GM18526 (cell line): ENCODE measurements around the gene SDR39U1.

Experiments used
- POLR2A ChIP-seq: IDR thresholded peaks from 3 replicates; pipeline ENCODE4 v1.6.1; 2011; ENCODE audit not compliant: insufficient read length; ENCODE audit errors: extremely low read depth

Gene SDR39U1

DNA sequence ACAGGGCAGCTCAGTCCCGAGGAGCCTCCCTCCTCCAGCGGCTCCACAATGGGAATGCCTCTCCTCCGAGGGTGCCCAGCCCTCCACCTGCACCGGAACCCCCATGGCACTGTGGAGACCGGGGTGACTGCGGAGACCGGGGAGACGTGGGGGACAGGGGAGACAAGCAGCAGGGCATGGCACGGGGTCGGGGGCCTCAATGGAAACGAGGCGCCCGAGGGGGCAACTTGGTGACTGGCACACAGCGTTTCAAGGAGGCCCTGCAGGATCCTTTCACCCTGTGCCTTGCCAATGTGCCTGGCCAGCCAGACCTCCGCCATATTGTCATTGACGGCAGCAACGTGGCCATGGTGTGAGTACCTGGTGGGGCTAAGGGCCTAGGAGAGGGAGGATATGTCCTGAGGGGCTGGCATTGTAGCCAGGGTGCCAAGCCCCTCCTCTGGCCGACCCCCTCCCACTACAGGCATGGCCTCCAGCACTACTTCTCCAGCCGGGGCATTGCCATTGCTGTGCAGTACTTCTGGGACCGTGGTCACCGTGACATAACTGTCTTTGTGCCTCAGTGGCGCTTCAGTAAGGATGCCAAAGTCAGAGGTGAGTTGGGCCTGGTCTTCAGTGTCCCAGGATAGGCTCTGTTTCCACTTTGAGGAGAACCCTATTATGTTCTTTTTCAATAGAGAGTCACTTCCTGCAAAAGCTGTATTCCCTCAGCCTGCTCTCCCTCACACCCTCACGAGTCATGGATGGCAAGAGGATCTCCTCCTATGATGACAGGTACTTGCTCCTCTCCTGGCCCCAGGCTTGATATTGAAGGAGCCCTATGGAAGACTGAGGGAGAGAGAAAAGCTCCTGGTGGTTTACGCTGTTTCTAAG is 10.1 kb downstream of the SDR39U1 start:
- TF ChIP-seq POLR2A, result no peak

DNA sequence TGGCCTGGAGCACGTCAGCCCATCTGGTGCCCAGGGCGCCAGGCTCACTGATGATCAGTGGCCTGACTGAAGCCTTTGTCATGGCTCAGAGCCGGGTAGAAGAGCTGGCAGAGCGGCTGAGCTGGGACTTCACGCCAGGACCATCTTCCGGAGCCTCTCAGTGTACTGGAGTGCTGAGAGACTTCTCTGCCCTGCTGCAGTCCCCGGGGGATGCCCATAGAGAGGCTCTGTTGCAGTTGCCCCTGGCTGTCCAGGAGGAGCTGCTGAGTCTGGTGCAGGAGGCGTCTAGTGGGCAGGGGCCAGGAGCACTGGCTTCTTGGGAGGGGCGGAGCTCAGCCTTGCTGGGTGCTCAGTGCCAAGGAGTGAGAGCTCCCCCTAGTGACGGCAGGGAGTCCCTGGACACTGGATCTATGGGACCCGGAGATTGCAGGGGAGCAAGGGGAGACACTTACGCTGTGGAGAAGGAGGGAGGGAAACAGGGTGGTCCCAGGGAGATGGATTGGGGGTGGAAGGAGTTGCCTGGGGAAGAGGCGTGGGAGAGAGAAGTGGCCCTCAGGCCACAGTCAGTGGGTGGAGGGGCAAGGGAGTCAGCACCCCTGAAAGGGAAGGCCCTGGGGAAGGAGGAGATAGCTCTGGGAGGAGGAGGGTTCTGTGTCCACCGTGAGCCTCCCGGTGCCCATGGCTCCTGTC is 10.9 kb downstream of the SDR39U1 start:
- peak; percentile 29 for TF ChIP-seq POLR2A

DNA sequence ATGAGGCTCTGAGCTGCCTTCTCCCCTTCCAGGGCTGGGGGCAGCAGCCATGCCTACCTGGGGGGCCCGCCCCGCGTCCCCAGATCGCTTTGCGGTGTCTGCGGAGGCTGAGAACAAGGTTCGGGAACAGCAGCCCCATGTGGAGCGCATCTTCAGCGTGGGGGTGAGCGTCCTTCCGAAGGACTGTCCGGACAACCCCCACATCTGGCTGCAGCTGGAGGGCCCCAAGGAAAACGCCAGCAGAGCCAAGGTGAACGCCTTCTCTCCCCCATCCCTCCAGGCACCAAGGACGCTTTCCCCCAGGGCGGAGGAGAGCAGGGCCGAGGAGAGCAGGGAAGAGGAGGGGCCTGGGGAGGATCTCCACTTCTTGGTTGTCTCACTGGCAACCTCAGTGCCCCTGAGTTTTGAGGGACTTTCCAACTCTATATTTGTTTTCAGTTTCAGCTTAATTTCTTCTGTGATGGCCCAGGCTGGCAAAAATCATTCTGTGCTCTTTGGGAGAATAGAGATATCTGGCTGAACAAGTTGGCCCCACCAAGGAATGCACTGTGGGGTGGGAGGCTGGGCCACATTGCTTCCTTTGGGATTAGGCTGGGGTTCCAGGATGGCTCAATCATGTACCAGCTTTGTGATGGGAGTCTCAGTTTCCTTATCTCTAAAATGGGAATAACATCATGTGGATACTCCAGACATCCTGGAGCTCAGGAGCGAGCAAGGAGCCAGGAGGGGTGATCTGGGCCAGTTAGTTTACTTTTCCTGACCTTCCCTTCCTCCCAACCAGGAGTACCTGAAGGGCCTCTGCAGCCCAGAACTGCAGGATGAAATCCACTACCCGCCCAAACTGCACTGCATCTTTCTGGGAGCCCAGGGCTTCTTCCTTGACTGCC is 11.7 kb downstream of the SDR39U1 start:
- TF ChIP-seq POLR2A, result peak; percentile 48

DNA sequence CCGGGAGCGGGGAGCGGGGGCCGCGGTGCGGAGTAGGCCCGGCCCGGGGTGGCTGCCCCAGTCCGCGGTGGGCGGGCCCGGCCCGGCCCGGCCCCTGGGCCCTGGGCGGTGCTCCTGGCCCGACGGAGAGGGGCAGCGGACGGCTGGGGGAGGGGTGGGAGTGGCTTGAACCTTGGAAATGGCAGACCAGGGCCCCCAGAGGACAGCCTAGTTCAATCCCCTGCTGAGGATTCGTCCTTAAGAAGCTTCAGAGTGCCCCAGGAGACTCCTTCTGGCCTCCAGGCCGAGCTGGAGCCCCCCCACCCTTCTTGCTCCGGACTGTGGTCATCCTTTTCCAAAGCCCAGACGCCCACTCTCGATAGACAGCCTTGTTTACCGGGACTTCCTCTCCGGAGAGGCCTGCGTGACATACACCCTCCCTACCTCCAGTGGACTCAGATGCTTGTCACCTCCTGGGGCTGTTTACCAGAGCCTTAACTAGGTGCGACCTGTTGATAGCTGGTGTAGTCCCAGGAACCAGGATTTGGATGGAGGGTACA is 12.4 kb downstream of the SDR39U1 start:
- no peak for TF ChIP-seq POLR2A

DNA sequence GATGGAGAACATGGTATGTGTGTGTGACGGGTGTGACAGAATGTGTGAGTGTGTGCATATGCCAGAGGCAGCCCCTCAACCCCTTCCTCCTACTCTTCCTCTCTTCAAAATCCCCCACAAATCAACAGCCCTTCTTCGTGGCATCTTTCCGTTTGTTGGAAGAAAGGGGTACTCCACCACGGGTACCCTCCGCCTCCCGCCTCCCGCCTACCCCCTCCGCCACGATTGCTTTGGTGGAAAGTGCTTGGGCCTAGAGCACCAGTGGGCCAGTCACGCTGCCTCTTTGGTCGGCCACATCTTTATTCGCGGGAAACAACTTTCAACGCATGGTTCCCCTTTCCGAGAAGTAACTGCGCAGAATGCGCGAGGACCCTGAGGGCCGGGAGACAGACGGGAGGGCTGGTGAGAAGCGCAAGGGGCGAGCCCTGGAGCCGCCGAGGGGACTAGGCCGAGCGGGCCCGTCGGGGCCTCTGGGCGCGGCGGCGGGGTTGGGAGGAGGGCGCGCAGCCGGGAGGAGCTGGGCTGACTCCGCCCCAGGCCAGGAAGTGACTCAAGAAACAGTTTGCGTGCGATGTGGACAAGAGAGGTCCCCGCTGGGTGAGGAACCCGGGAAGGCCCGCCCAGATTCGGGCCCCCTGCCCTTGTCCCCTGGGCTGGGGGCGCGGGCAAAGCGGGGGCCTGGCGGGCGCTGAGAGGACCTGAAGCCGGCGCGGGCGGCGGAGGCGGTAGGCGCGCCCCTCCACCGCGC is 13.0 kb downstream of the SDR39U1 start, which contains the start of the genes CBLN3 and KHNYN:
CBLN3 (minus strand) TSS at position 274 of the 748 bp plus-strand sequence. CDS start 614 bp downstream, outside the sequence.
KHNYN (plus strand) TSS at position 560 of the 748 bp plus-strand sequence. CDS start 777 bp downstream, outside the sequence.
- peak; percentile 95 for TF ChIP-seq POLR2A

DNA sequence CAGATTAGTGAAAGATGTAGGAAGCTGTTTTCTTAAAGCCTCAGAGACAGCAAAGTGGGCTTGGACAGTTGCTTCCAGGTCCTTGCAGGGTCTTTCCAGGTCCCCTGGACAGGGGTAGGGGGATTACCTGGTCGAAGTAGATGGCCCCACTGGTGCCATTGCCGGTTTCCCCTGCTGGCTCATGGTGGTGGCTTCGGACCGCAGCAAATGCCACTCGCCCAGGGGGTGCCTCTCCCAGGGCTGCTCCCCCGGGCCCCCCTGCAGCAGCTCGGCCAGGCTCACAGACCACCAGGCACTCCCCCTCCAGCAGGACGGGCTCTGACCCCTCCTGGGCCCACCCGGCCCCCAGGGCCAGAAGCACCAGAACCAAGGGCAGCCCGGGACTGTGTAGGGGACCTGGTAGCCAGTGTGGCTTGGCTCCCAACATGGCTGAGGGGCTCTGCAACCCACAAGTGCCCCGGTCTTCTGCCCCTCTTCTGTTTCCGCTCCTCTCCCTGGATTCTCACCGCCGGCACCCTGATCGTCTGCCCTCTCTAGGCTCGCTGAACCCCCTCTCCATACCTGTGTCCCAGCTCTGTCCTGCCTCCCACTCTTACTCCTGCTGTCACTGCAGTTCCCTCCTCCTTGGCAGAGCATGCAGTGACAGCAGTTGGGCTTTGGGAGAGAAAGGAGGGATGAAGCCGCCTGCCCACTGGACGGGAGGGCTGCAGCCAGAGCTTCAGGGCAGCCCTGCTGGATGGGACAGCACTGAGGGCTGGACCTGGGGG is 13.8 kb downstream of the SDR39U1 start:
- TF ChIP-seq POLR2A, result no peak

DNA sequence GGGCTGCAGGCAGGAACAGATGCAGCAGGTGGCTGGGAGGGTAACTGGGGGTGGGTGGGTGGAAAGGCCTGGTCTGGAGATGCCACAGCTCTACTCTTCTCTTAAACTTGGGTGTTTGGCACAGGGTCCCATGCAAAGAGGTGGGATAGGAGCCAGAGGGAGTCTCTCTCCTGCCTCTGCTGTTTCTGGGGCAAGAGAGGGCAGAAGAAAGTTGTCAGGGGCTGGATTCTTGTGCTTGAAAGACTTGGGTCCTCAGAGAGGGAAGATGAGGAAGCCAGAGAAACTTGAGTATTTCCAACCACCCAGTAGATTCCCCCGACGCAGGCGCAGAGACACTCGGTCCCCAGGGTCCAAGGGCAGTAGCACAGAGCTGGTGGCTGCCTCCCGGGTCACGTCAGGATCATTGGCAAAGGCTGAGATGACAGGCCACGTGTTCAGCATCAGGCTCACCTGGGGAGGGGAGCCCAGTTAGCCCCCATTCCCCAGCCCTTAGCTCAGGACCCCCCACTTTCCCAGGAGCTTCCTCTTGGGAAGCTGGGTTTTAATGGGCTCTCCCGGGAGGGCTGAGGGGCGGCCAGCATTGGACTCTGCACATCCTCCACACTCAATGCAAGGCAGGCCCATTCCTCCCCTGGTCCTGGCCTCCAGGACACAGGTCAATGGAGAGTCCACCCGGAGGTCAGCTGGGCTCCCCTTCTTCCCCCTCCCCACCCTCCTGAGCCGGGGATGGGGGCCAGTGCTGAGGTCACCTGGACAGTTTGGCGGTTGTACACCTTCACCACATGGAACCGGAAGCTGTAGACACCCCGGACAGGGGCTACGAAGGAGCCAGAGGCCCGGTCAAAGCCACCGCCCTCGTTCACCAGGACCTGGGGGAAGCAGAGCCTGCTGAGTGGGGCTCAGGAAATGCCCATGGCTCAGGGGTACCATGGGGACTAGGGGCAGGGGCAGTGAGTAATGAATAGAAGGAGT is 14.8 kb downstream of the SDR39U1 start:
- no peak for TF ChIP-seq POLR2A

DNA sequence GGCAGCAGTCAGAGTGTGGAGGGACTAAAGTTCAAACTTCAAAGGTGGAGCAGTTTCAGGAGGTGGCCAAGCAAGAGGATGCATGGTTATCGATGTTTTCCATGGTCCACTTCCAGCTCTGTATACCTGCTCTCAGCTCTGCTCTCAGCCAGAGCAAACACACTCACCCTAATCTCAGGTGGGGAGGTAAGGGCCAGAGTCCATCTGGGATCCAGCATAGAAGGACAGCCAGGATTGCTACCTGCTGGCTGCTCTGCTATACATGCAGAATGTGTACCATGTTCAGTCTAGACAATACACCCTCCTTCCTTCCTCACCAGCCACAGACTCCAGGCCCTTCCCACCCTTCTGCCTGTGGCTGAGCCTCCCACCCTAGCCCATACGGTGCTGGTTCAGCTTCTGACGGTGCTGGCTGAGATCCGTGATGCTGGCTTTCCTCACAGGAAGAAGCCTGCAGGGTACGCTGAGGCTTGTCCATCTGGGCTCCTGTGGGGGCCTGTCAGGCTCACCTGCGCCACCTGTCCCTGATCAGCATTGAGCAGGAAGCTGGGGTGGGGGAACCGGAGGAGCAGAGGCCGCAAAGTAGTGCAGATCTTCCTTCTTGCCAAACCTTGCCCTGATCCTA is 15.6 kb downstream of the SDR39U1 start:
- no peak for TF ChIP-seq POLR2A

DNA sequence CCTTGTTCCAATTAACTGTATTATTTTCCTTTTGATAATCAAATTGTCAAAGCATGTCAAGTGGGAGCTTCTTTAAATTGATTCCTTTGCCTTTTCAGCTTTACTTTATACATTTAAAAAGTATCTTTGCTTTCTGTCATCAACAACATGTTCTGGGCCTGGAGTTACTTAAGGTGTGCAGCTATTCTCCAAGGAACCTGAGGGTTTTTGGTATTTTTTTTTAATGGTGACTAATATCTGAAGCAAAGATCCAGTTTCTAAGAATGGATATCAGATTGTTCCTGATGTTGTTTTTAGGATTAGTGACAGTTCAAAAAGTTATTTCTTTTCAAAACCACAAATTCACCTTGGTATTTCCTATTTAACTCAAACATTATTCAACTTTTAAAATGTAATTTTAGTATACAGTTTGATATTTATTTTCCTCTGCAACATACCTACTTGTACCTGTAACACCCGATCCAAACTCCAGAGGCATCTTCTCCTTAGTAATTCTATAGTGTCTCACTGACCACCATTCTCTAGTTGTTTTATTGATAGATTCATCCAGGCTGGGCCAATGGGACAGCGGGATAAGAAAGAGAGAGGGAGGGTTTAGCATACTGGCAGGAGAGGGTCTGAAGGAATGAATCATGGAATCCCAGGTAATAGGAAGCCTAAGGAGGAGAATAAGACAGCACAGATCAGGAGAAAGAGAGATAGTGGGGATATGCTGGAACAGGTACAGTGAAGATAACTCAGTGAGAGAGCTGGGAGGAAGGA is 16.2 kb downstream of the SDR39U1 start:
- no peak for TF ChIP-seq POLR2A

DNA sequence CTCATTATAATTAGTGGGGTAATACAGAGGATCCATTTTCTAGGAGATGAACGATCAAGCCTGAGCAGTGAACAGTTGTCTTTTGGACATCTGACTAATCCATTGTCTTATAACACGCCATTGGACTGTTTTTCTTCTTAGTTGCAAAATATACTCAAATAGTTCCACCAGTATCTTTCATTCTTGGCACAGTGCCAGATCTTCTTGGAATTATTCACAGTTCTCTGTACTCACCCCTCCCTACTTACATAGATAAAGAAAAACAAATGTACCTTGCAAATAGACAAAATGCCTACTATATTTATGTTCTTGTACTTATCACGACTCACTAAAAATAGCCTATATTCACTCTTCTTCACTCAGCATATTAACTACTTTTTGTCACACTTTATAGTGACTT is 16.9 kb downstream of the SDR39U1 start:
- TF ChIP-seq POLR2A, result no peak

DNA sequence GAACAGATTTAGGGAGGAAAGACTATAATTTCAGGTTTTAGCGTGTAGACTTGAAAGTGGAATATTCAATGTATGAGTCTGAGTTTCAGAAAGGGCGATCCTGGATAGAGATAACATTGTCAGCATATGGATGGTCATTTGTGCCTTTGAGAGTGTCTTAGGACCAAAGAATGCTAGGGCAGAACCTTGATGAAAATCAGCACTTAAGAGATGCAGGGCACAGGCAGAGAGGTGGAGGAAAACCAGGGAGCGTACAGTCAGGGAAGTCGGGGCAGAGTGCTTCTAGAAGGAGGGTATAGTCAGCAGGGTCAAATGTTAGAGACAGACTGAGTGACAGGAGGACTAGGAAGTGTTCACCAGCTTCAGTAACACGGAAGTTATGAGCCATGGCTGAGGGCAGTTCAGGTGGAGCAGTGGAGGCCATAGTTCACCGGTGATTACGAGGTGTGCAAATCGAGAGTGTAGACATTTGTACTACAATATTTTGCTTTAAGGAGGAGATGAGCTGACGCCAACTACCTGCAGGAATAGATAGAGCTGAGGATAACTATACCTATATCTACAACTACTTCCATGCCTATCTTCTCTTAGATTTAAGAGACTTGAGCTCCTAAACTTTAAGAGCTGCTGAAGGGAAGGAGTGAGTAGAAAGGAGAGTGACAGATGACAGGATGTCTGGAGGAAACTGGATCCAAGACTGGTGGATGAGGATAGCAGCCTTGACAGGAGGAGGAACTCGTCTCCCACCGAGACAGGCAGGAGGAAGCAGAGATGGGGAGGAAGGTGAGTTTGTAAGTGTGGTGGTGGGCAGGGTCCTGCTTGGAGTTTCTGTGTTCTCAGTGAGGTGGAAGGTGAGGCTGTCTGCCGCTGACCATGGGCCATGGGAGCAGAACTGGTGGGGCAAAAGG is 19.6 kb downstream of the SDR39U1 start:
- TF ChIP-seq POLR2A, result no peak
